Muscle layer of colon (tissue), 2 donors: ENCODE measurements around the gene HOXA5.

Experiments
- H3K27ac ChIP-seq: one replicate; pipeline ENCODE4 v1.7.0; 2013; ENCODE audit warnings: low read depth, mild to moderate bottlenecking, low read length, moderate library complexity
- H3K27me3 ChIP-seq, 2 donors: one replicate each; pipeline ENCODE4 v1.7.0; 2013; ENCODE audit warnings: low read length in 2 of 2, mild to moderate bottlenecking in 2 of 2; ENCODE audit not compliant: insufficient read depth in 2 of 2, control insufficient read depth in 1 of 2
- H3K36me3 ChIP-seq: one replicate; pipeline ENCODE4 v1.7.0; 2013; ENCODE audit warnings: mild to moderate bottlenecking, low read length; ENCODE audit not compliant: insufficient read depth
- H3K4me1 ChIP-seq: one replicate; pipeline ENCODE4 v1.7.0; 2013; ENCODE audit warnings: mild to moderate bottlenecking, low read length; ENCODE audit not compliant: insufficient read depth
- H3K4me3 ChIP-seq, 2 donors: one replicate each; pipeline ENCODE4 v1.7.0; 2013; ENCODE audit warnings: low read length in 2 of 2, low read depth in 1 of 2, mild to moderate bottlenecking in 1 of 2, moderate library complexity in 1 of 2
- H3K9ac ChIP-seq: one replicate; pipeline ENCODE4 v1.7.0; 2013; ENCODE audit warnings: low read length
- H3K9me3 ChIP-seq: one replicate; pipeline ENCODE4 v1.7.0; 2013; ENCODE audit warnings: mild to moderate bottlenecking, low read length
- donor health status: abdominal sarcoma.
- donor health status: Adenocarcinoma of cecum.

The HOXA5 gene

DNA sequence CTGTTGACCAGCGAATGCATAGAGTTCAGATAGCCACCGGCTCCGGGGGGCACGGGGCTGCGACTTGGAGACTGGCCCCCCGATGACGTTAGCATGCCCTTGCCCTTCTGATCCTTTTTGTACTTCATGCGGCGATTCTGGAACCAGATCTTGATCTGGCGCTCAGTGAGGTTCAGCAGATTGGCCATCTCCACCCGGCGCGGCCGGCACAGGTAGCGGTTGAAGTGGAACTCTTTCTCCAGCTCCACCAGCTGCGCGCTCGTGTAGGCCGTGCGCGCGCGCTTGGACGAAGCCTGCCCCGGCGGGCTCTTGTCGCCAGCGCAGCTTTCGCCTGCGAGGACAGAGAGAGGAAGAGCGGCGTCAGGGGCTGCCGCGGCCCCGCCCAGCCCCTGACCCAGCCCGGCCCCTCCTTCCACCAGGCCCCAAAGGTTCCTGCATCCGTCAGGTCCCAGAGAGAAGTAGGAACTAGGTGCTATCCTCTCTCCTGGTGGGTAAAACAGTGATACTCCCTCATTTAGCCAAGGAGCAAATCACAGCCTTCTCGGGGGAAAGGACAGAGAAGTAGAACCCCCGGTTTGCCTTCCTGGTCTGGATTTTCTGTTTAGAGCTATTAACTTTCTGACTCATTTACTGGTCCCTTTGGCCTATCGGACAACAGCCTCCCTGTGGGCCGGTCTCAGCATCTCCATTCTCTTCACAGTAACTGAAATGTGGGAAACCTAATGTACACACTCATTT, 34.9 kb downstream of the HOXA5 start:
- Histone ChIP-seq H3K4me1 (peaks cover 70% of the 10 kb centered on the region), H3K27ac (peak overlapping the region; percentile 76), H3K4me3 (peak overlapping the region; percentile 17 to 44), H3K9ac (no peak overlapping the region), H3K9me3 (no peaks in the 10 kb centered on the region), H3K27me3 (no peaks in the 10 kb centered on the region), H3K36me3 (no peaks in the 10 kb centered on the region)

DNA sequence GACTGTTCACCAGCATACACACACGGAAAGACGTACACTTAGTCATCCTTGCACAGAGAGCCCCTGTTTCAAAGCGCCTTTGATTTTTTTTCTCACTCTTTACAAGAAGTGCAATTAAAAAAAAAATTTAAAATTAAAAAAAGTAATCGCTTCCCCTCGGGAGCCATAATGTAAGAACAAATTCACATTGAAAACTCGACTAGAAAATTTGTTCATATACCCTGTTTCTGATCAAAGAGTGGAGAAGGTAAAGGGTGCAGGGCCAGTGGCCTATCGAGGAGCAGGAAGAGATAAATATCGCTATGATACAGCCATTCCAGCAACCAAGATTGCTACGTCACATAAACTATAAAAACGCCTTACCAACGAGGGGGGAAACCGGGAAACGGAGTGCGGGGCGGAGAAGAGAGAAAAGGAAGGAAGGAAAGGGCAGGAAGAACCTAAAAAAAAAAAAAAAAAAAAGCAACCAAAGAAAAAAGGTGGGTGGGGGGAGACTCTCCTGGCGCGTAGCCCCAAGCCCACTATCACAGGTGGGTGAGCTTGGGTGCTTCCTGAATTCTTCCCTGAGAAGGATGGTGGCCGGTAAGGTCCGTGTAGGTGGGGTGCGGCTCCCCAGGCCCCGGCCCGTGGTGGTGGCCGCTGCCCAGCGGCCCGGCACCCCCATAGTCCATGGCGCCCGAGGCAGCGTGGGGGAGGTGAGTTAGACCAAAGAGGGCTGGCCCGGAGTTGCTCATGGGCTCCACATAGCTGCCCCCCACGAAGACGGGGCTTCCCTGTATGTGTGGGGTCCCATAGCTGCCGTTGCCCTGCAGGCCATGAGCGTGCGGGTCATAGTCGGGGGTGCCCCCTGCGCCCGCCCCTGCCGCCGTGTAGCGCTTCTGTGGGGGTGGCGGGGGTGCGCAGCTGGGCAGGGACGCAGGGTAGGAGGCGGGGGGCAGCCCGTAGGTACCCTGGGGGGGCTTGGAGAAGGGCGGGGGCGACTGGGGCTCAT, 35.8 kb downstream of the HOXA5 start:
- H3K36me3 ChIP-seq = no peaks in the 10 kb centered on the region
- peak overlapping the region in 1 of 2 donors; percentile 44 for H3K4me3 ChIP-seq
- H3K27me3 ChIP-seq = no peaks in the 10 kb centered on the region
- peaks cover 65% of the 10 kb centered on the region for H3K4me1 ChIP-seq
- peak overlapping the region; percentile 76 for H3K27ac ChIP-seq
- H3K9ac ChIP-seq = no peak overlapping the region
- no peaks in the 10 kb centered on the region for H3K9me3 ChIP-seq

DNA sequence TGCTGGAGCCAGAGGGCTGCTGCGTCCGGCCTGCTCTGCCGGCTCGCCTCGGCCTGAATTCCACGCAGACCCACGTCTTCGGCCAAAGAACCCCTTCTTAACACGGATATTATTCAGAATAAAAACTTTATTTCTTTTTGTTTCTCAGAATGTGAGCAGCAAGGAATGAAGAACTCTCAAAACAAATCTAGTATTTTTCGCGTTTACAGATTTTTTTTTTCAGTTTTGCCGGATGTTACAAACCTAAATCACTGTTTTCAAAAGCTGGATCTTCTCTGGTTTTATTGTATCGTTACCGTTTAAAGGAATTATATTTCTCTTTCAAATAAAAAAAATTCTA, 36.6 kb downstream of the HOXA5 start:
- Histone ChIP-seq H3K9ac (no peak overlapping the region), H3K9me3 (no peaks in the 10 kb centered on the region), H3K4me1 (peaks cover 57% of the 10 kb centered on the region), H3K4me3 (peak overlapping the region in 1 of 2 donors; percentile 45), H3K36me3 (no peaks in the 10 kb centered on the region), H3K27ac (peak overlapping the region; percentile 81), H3K27me3 (no peaks in the 10 kb centered on the region)

DNA sequence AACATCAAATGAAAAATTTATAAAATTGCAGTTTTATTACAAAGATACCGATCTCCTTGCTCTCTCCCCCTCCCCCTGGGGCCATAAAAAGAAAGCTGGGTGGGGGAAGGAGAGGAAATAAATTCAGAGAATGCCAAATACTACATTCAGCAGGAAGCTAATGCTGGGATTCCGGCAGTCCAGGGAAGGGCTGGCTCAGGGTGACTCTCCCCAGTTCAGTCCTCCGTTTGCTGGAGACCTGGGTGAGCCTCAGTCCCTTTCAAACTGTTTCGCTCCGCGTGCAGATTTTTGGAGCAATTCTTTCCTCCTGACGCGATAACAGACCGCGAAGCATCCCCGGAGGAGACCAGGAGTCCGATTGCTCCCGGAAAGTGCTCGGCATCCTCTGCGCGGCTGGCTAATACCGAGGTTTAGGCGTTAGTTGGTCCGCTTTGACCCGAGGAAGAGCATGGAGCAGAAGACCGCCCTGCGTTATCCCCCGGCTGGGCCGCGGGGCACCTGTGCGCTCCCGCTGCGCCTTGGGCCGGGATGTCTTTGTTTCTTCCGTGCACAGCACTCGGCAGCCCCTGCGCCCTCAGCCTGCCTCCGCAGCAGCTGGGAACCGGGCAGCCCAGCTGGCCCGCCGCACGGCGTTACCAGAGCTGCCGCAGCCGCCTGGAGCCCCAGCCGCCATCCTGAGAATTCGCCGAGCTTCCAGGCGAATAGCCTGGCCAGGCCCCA, 37.1 kb downstream of the HOXA5 start:
- H3K27me3 ChIP-seq = no peaks in the 10 kb centered on the region
- peaks cover 51% of the 10 kb centered on the region for H3K4me1 ChIP-seq
- peak overlapping the region; percentile 25 to 45 for H3K4me3 ChIP-seq
- no peaks in the 10 kb centered on the region for H3K9me3 ChIP-seq
- peak overlapping the region; percentile 54 for H3K9ac ChIP-seq
- no peaks in the 10 kb centered on the region for H3K36me3 ChIP-seq
- peak overlapping the region; percentile 81 for H3K27ac ChIP-seq

DNA sequence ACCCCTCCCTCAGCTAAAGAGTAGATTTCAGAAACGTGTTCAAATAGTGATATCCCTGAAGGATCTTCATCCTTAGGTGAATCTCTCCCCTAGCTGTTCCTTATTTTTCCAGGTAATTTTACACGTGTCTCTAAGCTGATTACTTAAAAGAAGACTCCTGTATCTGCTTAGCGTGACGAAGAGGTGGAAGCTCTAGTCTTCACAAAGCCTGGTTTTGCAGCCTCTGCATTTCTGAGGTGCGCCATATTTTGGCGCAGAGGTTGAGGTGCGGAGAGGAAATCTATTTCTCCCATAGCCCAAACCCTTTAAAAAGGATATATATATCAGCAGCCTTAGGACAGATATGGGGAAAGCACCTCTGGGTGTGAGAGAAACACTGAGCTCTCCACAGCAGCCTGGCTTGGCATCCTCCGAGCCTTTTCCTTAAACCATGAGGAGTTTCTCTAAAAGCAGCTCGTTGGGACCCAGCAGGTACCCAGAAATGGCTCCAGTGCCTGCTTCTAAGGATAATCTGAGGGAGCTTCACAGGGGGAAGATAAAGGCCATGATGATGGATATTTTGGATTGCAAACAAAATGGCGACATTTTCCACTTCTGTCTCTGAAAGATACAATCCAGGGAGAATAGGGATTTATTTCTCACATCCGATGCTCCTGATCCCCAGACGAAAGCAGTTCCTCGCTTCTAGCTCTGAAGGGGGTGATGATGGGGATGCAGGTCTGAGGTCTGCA, 38.0 kb downstream of the HOXA5 start:
- Histone ChIP-seq H3K36me3 (no peaks in the 10 kb centered on the region), H3K27me3 (no peaks in the 10 kb centered on the region), H3K27ac (peak overlapping the region; percentile 81), H3K4me1 (peaks cover 49% of the 10 kb centered on the region), H3K4me3 (peak overlapping the region in 1 of 2 donors; percentile 45), H3K9me3 (no peaks in the 10 kb centered on the region), H3K9ac (peak overlapping the region; percentile 54)

DNA sequence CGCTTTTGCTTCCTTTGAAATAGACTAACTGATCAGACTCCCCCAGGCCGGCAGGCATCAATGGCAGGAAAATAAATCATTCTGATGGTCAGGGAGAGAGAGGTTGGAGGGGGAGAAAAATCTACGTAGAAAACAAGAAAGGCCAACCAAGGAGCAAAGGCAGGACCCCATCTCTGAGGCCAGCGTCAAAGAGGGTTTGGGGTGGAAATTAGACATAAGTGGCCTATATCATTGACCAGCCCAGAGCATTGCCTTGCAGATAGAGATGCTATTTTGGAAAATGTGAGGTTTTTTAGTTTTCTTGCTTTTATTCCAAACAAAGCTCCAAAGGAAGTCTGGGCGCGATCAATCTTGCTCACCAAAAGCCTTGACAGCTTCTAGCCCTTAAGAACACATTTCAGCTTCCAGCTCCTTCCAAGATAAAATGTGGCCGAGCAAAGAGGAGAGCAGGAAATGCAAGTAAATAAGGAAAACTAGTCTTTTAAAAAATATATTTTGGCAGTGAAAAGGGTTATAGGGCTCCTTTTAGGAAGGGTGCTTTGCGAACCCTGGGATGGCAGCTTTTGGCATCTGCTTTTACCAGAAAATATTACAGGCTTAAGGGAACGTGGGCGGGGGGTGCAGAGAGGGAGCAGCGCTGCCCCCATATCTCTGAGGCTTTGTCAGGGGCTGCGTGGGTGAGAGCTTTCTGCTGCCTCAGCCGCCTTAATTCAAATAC, 39.0 kb downstream of the HOXA5 start:
- Histone ChIP-seq H3K4me1 (peaks cover 49% of the 10 kb centered on the region), H3K27ac (peak overlapping the region; percentile 81), H3K9me3 (no peaks in the 10 kb centered on the region), H3K36me3 (no peaks in the 10 kb centered on the region), H3K9ac (peak overlapping the region; percentile 42), H3K27me3 (no peaks in the 10 kb centered on the region), H3K4me3 (peak overlapping the region in 1 of 2 donors; percentile 46)

DNA sequence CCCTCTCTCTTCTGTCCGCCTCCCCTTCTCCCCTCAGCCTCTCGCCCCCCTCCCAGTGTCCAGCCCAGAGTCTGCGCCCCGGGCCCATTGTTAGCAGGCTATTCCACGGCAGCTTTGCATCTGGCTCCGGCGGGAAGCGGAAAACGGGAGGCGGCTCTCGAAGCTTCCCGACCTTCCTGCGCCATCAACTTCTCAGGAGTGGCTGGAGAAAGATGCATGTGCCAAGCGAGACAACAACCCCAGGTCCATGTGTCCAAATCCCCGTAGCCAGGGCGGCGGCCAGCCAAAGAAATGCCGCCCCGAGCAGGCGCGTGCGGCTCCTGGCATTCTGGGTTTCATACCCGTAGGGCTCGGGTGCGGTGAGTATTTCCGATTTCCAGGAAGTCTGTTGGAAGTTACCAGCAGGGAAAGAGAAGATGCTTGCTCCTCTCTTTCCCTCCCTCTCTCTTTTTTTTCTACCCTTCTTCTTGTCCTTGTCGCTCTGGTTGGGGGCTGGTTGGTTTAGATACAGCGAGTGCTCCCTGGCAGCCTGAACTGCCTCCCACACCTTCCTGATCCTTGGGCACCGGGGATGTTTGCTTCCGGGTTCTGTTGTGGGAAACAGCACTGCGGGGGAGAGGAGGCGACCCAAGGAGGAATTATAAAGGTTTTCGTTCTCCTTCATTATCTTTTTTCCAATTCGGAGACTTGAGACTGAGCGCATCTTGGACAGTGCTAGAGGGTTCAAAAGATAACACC, 39.8 kb downstream of the HOXA5 start:
- H3K9me3 ChIP-seq = no peaks in the 10 kb centered on the region
- peaks cover 45% of the 10 kb centered on the region for H3K4me1 ChIP-seq
- H3K27me3 ChIP-seq = no peaks in the 10 kb centered on the region
- no peaks in the 10 kb centered on the region for H3K36me3 ChIP-seq
- H3K27ac ChIP-seq = peak overlapping the region; percentile 81
- H3K9ac ChIP-seq = peak overlapping the region; percentile 42
- H3K4me3 ChIP-seq = peak overlapping the region; percentile 30 to 46

DNA sequence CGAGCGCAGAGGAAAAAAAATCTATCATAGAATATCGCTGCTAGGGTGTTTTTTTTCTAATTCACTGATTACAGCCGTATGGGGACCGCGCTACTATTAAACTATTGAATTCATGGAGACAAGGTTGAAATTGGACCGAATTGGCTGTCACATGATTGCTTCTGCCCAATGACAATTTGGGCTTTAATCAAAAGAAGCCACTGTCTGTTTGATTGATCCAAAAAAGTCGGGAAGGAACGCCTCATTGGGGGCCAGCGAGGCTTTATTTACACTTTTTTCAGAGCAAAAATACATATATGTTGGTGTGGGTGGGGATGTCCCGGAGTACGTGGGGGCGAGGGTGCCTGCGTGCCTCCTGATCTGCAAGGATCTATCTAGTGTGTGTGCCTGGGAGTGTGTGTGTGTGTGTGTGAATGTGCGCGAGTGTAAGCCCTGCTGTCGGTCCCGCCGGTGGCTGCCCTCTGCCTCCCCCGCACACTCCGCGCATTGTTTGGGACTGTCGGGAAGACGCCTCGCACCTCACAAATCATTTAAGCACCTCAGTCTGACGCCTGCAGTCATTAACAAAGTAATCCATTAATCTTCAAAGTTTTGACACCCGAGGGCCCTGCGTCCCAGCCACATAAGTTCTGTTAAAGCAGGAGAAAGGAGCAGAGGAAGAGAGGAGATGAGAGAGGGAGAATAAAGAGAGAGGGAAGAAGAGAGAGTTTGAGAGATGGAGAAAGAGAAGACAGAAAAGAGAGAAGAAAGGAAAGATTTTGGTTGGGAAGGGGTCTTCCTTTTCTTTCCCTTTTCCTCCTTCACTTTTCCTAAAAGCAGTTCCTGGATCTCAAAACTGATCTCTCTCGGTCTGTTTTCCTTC, 40.7 kb downstream of the HOXA5 start, which contains the start of gene HOXA2:
Gene HOXA2, minus strand, starts transcription at position 103 of the 862 bp plus-strand sequence. CDS start 183 bp downstream, outside the sequence.
- Histone ChIP-seq H3K36me3 (no peaks in the 10 kb centered on the region), H3K27me3 (no peaks in the 10 kb centered on the region), H3K4me1 (peaks cover 48% of the 10 kb centered on the region)

DNA sequence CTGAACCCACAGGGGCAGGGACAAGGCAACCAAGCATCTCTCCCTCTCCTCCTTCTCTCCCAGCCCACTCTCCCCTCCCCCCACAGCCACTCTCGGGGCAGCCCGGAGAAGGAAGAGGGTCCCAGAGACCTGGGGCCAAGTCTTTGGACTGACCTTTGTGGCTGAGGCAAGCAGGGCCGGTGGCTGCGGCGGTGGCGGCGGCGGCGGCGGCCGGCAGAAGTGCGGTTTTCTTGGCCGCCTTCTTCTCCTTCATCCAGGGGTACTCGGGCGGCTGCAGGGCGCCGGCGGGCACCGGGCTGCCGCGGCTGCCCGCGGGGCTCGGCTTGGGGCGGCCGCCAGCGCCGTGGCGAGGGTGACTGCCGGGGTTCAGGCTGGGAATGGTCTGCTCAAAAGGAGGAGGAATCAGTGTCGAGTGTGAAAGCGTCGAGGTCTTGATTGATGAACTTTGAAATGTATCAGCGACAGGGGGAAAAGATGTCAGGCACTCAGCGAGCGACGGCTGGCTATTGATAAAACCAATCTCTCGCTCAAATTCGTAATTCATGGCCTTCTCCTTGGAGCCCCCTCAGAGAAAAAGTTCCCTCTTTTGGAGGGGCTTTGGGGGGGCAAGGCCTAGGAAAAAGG, 41.4 kb downstream of the HOXA5 start:
- no peaks in the 10 kb centered on the region for H3K36me3 ChIP-seq
- H3K4me3 ChIP-seq = peak overlapping the region; percentile 34 to 53
- no peaks in the 10 kb centered on the region for H3K9me3 ChIP-seq
- no peaks in the 10 kb centered on the region for H3K27me3 ChIP-seq
- H3K9ac ChIP-seq = peak overlapping the region; percentile 15
- H3K27ac ChIP-seq = peak overlapping the region; percentile 81
- peaks cover 55% of the 10 kb centered on the region for H3K4me1 ChIP-seq

More for the DNA sequence above, 40.7 kb downstream of the HOXA5 start, which contains the start of gene HOXA2:
- Histone ChIP-seq H3K4me3 (peak within 1 kb of the TSS; percentile 34 to 53), H3K9me3 (no peaks in the 10 kb centered on the region), H3K9ac (peak within 1 kb of the TSS; percentile 42), H3K27ac (peak within 1 kb of the TSS; percentile 81)
